GM12878 (cell line): ENCODE results near the gene POLA1.

ENCODE experiments used
- CHD4 ChIP-seq: fragments of 200-600 bp; sonication (generic); IDR thresholded peaks from 2 replicates; pipeline ENCODE4 v1.6.1; 2016; ENCODE audit warnings: mild to moderate bottlenecking
- EGR1 ChIP-seq, 2 experiments: IDR thresholded peaks; 1 replicate in 1 of 2; 2 replicates in 1 of 2; pipeline ENCODE4 v1.6.1; 2011 to 2012; ENCODE audit warnings: low read depth in 2 of 2, low read length in 2 of 2, borderline replicate concordance in 1 of 2, mild to moderate bottlenecking in 1 of 2, moderate library complexity in 1 of 2
- FOXM1 ChIP-seq: IDR thresholded peaks from 2 replicates; pipeline ENCODE4 v1.6.1; 2012; ENCODE audit warnings: low read depth, mild to moderate bottlenecking, inconsistent platforms, low read length, moderate library complexity
- JUNB ChIP-seq: IDR thresholded peaks from 2 replicates; pipeline ENCODE4 v1.6.1; 2016; ENCODE audit warnings: antibody characterized with exemption, mild to moderate bottlenecking
- POLR2A ChIP-seq: IDR thresholded peaks from 2 replicates; pipeline ENCODE4 v1.6.1; 2011; ENCODE audit warnings: low read depth, mild to moderate bottlenecking, low read length
- USF2 ChIP-seq: IDR thresholded peaks from 2 replicates; pipeline ENCODE4 v1.6.1; 2011; ENCODE audit warnings: low read depth, low read length, improper control_type of control experiment, borderline replicate concordance
- YBX1 ChIP-seq: fragments of 450-650 bp; IDR thresholded peaks from 2 replicates; pipeline ENCODE4 v1.6.1; 2016; ENCODE audit warnings: antibody characterized with exemption
- YY1 ChIP-seq: IDR thresholded peaks from 2 replicates; pipeline ENCODE4 v1.6.1; 2011; ENCODE audit warnings: low read depth, mild to moderate bottlenecking, low read length
- ZBTB33 ChIP-seq: fragments of 450-650 bp; IDR thresholded peaks from 2 replicates; pipeline ENCODE4 v1.6.1; 2017; ENCODE audit warnings: mild to moderate bottlenecking
- TF ChIP-seq, protein P1 (sequence below), 3 experiments: IDR thresholded peaks in 2 of 3; conservative IDR thresholded peaks in 1 of 3; 2 replicates each; pipeline ENCODE4 v1.5.1; 2011; ENCODE audit warnings: low read depth in 3 of 3, low read length in 3 of 3, mild to moderate bottlenecking in 3 of 3, control low read depth in 2 of 3, moderate library complexity in 2 of 3, inconsistent platforms in 1 of 3, mixed read lengths in 1 of 3; ENCODE audit not compliant: control insufficient read depth in 2 of 3, insufficient read depth in 1 of 3; ENCODE audit errors: extremely low read depth in 1 of 3
- TF ChIP-seq, protein P2 (sequence below): fragments of 450-650 bp; IDR thresholded peaks from 2 replicates; pipeline ENCODE4 v1.6.1; 2014; ENCODE audit warnings: mild to moderate bottlenecking

DNA sequence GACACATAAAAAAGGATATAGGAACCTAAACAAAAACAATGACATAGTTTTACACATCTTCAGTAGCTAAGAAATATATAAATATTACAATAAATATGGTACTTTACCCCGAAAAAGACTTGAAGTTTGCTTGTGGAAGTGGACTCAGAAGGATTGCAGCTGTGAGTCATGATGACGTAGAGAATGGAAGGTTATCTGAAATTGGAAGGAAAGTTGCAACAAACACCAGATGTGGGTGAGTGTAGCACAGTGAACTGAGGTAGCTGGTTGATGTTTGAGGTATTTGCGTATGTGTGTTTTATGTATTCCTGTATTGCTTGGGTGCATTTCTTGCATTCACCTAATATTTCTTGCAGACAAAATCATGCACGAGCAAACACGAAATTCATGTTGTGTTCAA lies 209.1 kb downstream of the POLA1 start:
- no peak for TF ChIP-seq CHD4
- no peak for TF ChIP-seq POLR2A
- no peak for TF ChIP-seq EGR1 (IDR thresholded peaks at IDR 0.05; ENCODE audit: borderline replicate concordance in 1 of 2, low read depth in 2 of 2, low read length in 2 of 2)
- TF ChIP-seq YY1: no peak
- no peak for TF ChIP-seq YBX1
- TF ChIP-seq, protein P1, sequence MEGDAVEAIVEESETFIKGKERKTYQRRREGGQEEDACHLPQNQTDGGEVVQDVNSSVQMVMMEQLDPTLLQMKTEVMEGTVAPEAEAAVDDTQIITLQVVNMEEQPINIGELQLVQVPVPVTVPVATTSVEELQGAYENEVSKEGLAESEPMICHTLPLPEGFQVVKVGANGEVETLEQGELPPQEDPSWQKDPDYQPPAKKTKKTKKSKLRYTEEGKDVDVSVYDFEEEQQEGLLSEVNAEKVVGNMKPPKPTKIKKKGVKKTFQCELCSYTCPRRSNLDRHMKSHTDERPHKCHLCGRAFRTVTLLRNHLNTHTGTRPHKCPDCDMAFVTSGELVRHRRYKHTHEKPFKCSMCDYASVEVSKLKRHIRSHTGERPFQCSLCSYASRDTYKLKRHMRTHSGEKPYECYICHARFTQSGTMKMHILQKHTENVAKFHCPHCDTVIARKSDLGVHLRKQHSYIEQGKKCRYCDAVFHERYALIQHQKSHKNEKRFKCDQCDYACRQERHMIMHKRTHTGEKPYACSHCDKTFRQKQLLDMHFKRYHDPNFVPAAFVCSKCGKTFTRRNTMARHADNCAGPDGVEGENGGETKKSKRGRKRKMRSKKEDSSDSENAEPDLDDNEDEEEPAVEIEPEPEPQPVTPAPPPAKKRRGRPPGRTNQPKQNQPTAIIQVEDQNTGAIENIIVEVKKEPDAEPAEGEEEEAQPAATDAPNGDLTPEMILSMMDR (IDR thresholded peaks at IDR 0.05 in 2 of 3, conservative IDR thresholded peaks at IDR 0.05 in 1 of 3; ENCODE audit: control insufficient read depth in 2 of 3, extremely low read depth in 1 of 3, insufficient read depth in 1 of 3, low read depth in 3 of 3, low read length in 3 of 3): no peak
- TF ChIP-seq FOXM1: no peak
- no peak for TF ChIP-seq JUNB
- TF ChIP-seq ZBTB33: no peak
- TF ChIP-seq USF2: no peak
- TF ChIP-seq, protein P2, sequence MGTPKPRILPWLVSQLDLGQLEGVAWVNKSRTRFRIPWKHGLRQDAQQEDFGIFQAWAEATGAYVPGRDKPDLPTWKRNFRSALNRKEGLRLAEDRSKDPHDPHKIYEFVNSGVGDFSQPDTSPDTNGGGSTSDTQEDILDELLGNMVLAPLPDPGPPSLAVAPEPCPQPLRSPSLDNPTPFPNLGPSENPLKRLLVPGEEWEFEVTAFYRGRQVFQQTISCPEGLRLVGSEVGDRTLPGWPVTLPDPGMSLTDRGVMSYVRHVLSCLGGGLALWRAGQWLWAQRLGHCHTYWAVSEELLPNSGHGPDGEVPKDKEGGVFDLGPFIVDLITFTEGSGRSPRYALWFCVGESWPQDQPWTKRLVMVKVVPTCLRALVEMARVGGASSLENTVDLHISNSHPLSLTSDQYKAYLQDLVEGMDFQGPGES: no peak
